HG02798 (cell line): Measurements from ENCODE around the gene RPS16.

Experiments used
- ATAC-seq: cut with Tn5 transposase; IDR thresholded peaks from one replicate; pipeline ENCODE4 v1.9.1; 2021; ENCODE audit warnings: mild to moderate bottlenecking; ENCODE audit not compliant: unreplicated experiment, poor library complexity

RPS16 gene

DNA sequence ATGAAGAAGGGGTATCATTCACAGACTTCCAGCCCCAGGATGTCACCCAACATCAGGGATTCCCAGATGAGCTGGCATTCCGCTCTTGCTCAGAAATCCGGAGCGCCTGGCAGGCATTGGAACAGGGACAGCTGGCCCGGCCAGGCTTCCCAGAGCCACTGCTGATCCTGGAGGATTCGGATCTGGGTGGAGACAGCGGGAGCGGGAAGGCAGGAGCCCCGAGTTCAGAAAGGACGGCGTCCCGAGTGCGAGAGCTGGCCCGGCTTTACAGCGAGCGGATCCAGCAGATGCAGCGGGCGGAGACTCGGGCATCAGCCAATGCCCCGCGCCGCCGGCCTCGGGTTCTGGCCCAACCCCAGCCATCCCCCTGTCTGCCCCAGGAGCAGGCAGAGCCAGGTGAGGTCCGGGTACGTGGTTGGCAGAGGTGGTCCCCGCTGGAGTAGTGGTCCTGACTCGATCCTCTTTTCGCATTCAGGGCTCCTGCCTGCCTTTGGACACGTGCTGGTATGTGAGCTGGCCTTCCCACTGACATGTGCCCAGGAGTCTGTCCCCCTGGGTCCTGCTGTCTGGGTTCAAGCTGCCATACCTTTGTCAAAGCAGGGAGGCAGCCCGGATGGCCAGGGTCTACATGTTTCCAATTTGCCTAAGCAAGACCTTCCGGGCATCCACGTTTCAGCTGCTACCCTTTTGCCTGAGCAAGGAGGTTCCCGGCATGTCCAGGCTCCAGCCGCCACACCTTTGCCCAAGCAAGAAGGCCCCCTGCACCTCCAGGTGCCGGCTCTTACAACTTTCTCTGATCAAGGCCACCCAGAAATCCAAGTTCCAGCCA, 12.3 kb downstream of the RPS16 start:
- no peak for ATAC-seq

DNA sequence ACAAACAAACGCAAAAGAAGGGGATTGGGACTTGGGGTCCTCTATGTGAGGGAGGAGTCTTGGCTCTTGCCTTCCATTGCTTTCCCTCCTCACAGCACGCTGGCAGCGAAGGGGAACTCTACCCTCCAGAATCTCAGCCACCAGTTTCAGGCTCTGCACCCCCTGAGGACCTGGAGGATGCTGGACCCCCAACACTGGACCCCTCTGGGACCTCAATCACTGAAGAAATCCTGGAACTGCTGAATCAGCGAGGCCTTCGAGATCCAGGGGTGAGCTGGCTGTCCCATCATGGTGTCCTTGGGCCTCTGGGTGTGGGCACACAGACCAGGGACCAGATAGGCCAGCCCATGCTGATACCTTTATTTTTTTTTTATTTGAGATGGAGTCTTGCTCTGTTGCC, 13.7 kb downstream of the RPS16 start:
- ATAC-seq: no peak

DNA sequence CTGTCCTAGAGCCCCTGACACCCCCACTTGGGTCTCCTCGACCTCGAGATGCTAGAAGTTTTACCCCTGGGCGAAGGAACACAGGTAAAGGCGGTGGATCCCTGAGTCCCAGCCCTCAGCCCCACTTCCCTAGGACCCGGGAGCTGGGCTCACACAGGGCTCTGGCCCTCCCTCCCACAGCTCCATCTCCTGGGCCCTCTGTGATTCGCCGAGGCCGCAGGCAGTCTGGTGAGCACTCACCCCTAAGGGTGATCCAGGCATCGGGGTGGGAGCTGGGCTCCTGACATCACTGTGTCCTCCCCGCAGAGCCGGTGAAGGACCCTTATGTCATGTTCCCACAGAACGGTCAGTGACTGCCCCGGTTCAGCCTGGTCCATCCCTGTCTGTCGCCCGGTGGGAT, 15.0 kb downstream of the RPS16 start:
- ATAC-seq: no peak

DNA sequence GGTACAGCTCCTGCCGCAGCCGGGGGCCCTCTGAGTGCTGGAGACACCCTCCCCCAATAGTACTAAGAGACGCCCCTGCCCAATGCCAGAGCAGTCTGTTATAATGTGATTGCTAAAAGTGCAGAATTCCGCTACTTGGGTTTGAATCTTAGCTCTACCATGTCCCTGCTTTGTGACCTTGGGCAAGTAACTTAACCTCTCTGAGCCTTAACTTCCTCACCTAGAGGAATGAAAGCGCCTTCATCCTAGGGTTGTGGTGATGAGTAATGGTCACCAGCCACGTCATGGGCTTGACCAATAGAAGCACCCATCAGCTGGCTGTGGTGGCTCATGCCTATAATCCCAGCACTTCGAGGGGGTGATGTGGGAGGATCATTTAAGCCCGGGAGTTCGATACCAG, 16.7 kb downstream of the RPS16 start:
- no peak for ATAC-seq

DNA sequence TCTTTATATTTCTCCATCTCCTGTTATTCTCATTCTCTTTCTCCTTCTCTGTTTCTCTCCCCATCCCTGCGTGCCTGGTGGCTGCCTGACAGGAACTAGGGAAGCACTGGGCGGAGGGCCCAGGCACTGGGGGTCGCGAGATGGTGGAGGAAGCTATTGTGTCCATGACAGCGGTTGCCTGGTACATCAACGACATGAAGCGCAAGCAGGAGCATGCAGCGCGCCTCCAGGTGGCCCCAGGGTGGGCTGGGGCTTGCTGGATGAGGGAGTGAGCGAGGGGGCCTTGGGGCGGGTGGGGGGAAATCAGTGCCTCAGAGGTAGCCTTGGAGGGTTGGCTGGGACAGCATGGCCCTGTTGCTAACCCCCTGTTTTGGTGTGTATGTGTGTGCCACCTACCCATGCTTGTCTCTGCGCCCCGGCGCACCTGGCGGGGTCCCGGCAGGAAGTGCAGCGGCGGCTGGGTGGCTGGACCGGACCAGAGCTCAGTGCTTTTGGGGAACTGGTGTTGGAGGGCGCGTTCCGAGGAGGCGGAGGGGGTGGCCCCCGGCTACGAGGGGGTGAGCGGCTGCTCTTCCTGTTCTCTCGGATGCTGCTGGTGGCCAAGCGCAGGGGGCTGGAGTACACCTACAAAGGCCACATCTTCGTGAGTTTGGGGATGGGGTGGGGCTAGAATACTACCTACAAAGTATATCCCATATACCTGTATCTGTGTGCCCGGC, 18.1 kb downstream of the RPS16 start:
- ATAC-seq: no peak

DNA sequence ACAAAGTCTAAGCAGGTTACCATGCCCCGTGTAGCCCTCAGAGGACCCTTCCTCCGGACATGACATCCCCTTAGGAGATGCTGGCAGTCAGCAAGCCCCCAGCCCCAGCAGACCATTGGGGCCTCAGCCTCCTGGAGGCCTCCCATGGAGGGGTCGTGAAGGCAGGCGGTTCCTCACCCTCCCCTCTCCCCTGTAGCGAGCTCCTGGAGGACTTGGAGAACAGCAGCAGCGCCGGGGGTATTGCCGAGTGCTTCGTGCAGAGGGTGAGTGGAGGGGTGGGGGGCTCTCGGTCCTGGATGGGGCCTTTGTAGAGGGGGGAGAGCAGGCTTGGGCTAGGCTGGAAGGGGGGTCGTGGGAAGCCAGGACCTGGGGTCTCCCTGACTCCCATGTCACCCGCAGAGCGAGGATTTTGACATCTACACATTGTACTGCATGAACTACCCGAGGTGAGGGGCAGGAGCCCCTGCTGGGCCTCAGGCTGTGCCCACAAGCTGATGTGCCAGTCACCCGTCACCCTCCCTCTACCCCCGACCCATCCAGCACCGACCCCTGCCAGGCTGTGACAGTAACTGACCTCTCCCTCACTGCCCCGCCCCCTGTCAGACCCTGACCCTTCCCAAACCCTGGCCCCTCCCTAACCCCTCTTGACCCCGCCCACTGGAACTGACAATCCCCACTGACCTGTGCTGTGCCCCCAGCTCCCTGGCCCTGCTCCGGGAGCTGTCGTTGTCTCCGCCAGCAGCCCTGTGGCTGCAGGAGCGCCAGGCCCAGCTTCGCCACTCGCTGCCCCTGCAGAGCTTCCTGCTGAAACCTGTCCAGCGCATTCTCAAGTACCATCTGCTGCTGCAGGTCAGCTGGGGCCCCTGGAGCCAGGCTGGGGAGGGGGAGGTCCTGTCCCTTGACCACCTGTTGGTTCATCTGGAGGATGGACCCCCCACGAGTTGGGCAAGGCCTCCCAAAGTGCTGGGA, 19.3 kb downstream of the RPS16 start:
- no peak for ATAC-seq

DNA sequence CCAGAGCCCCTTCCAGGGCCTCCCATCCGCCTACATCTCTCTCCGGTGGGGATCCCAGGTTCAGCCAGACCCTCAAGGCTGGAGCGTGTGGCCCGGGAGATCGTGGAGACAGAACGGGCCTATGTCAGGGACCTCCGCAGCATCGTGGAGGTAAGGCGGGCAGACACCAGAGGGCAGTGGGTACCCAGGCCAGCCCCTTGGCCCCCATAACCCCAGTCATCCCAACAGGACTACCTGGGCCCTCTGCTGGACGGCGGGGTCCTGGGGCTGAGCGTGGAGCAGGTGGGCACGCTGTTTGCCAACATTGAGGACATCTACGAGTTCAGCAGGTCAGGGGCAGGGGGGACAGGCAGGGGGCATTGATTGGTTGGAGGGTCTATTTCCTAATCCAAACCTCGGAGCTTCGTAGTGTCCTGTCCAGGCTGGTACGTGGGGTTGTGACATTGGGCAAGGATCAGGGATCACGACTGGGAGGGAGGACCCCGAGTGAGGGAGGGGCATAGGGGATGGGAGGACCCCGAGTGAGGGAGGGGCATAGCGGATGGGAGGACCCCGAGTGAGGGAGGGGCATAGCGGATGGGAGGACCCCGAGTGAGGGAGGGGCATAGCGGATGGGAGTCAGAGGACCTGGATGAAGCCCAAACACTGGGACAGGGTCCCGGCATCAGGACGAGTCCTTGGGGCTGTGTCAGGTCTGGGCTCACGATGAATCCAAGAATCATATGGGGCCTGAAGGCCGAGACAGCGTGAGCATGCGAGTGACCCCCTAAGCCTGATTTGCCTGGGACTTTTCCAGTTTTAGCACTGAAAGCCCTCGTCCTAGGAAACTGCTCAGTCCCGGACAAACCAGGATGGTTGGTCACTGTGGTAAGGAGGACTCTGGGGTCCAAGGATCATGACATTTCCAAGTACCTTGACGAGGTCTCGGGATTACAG, 20.4 kb downstream of the RPS16 start:
- ATAC-seq: no peak

DNA sequence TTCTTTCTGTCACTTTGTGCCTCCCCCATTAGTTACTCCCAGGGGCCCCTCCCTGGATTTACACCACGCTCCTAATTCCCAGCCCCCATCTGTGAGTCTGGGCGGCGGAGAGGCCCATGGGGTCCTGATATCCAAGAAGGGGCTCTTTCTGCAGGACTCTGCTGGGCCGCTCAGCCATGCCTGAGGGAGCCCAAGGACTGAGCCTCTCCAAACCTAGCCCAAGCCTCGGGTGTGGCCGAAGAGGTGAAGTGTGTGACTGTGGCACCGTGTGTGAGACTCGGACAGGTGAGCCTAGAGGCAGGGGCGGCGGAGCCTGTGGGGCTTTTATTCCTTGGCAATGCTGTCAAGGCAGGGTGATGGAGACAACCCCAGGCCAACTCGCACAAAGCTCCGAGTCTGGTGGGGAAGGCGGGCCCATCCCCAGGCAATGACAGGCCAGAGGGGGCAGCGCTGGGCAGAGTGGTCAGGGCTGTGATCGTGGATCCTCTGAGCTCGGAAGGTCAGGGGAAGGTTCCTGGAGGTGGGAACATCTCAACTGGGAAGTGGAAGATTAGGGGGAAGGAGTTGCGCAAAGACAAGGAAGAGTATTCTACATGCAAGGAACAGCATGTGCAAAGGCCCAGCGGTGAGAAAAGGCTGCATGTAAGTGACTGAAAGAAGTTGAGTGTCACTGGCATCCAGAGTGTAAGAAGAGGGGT, 21.7 kb downstream of the RPS16 start:
- ATAC-seq: no peak

DNA sequence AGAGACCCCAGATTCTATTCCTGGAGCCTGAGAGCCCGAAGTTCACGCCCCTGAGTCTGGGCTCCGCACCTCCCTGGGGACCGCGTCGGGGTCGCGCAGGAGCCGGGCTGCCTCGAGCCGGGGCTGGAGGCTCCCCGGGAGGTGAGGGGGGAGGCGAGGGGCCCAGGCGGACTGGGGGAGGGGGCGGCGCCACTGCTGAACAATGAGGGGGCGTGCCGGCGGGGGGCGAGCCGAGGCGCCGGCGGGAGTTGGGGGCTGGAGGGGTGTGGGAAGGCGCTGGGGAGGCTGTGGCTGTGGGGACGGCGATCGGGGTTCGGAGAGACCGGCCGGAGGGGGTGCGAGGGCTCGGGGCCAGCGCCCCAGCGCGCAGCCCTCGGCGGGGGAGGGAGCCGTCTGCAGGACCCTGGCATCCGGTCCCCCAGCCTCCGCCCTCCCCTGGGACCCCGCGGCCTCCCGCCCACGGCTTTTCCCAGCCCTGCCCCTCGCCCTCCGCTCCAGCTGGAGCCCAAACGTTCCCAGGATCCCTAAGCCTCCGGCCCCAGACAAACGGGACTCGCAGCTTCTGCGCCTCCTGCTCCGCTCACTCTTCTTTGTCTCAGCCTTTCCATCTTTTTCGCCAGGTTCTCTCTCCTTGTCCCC, 22.4 kb downstream of the RPS16 start:
- ATAC-seq: no peak

DNA sequence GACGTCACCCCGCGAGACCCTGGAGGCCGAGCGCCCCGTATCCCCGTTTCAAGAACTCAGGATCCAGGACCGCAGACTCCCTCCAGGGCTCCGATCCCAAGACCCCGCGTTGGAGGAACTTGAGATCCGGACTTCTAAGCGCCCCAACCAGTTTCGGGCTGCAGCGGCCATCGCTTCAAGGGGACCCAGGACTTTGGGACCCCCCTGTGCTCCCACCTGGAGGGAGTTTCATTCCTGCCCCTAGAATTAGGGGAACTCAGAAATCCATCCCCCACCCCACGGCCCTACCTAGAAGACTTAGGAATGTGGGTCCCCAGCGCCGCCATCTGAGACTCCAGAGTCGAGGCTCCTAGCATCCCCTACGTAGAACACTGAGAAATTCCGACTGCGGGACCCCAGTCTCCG, 22.9 kb downstream of the RPS16 start:
- ATAC-seq: no peak

DNA sequence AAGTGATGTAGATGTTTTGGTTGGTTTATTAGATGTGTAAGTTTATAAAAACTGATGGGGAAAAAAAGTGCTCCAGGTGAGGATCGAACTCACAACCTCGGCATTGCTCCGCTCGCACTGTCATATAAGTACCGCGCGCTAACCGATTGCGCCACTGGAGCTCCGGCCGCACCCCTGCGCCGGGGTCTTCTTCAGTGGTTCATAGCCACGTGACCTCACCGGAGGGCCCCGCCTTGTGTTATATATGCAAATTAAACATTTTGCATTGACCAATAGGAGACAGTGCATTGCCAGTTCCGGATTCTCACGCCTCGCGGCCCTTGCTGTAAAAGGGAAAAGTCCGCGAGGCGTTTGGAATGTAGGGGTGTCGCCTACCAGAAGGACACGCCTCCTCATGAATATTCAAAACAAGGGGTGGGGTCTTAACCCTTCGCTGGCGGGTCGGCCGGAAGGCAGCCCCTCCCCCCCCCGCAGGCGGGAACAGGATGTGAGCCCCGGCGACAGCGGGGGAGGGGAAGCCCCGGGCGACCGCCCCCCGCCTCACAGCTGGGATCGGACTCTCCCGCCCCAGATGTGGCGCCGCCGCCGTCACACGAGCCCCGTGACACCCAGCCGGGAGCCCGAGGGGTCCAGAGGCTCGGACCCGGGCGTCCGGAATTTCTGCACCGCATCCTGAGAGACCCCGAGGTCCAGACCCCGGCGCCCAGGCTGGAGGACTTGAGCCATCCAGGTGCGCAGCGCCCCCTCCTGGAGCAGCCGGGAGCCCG, 23.5 kb downstream of the RPS16 start, which contains the start of gene PLEKHG2:
Gene PLEKHG2 (plus strand): TSS at position 570 of the 767 bp plus-strand sequence. CDS start 1,418 bp downstream, outside the sequence.
- ATAC-seq: peak; percentile 61

DNA sequence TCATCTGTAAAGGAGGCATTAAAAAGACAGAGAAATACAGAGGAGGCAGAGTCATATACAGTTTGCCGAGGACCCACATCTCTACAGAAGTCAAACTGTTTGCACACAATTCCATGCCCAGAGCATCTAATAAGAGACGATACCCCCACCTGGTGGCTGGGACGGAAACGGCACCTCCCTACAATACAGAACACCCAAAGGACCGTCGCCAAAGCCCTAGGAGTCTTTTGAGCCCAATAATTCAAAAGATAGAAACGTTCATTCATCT, 24.0 kb downstream of the RPS16 start:
- ATAC-seq: peak; percentile 21

DNA sequence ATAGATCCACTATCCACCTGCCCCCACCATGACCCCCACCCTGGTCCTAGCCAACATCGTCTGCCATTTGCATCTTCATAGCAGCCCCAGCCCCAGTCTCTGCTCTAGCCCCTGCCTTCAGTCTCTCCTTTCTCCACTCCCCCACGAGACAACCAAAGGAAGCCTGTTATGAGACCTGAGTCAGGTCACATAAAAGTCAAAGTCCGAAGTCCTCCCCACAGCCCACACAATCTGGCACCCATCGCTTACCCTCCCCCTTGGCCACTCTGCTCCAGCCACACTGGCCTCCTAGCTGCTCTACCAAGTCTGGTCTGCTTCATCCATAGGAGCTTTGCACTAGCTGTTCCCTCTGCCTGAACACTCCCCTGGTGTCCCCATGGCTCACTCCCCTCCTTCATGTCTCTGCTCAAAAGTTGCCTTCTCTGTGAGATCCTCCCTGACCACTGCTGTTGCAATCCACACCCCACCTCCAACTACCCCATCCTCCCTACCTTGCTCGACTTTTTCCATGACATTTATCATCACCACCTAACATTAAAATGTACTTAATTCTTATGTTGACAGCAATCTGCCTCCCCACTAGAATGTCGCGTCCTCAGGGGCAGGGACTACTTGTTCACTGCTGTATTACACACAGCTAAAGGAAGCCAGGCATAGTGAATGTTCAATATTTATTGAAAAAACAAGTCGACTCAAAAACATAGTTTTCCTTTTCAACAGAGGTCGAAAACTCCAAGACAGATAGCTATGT, 24.5 kb downstream of the RPS16 start:
- no peak for ATAC-seq

DNA sequence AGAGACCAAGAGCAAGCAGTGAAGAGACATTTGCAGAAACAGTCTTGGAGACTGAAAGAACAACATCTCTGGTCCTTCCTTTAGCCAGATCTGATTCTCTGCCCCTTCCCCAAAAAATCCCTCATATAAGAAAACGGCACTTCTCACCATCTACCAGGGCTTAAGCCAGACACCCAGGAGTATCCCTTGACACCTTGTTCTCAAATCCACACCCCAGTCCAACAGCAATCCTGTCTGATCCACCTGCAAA, 25.0 kb downstream of the RPS16 start:
- no peak for ATAC-seq

DNA sequence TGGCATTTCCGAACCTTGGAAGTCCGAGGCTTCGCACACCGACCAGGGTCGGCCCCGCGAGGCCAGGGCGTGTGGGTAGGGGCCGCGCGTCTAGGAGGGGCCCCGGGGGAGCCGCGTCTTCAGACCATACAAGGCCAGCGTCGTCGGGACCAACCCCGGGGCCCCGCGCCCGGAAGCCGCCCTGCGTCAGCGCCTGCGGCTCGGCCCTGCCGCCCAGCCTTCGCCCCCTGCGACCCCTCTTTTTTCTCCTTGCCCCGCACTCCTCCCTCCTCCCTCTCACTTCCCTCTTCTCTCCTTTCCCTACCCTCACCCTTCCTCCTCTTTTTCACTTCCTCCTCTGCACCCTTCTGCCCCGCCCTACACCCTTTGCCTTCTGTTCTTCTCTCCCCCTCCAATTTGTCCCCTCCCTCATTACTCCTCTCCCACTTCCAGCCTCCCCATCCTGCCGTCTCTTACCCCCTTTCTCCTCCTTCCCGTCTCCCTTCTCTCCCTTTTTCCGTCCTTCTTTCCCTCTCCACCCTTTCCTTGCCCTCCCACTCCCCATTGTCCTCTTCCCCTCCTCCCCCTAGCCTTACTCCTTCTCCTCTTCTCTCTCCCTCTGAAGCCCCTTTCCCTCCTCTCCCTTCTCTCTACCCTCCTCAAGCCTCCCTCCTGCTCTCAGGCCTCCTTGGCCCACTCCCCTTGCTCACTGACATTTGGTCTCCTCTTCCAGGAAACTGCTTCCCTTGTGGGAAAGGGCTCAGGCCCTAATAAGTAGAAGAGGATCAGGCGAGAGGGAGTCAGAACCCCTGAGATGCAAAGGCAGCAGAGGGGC, 25.5 kb downstream of the RPS16 start:
- peak; percentile 14 for ATAC-seq

DNA sequence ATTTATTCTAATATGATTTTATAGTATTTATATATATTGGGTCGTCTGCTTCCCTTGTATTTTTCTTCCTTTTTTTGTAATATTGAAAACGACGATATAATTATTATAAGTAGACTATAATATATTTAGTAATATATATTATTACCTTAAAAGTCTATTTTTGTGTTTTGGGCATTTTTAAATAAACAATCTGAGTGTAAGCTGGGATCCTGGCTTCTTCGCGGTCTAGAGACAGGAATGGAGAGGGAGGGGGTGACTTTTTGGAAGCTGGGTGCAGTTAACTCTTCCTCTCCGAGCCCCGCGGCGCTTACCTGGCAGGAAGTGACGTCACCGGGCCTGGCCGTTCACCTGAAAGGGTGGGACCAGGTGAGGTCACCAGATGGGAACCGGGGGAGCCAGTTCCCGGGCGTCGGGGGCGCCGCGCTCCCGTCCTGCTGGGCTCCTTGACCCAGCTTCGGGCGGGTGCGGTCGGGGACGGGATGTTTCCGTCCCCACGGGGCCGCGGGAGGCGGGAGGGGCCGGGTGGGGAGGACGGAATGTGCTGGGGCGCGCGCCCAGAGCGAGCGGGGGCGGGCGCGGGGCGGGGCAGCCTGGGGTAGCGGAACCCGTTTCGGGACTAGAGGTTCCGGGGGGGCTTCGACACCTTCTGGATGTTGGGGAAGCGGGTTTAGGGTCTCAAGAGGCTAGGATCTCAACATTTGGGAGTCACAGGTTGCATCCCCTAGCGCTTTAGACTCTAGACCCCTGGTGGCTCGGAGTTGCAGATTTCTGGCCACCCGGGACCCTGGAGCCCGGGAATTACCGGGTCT, 26.3 kb downstream of the RPS16 start:
- peak; percentile 8 for ATAC-seq
